MM.1S (cell line): ENCODE data around the gene ZFR.
"Not testable (repeated sequence)": the region's sequence is repeated elsewhere in the genome, so short reads cannot be mapped to it uniquely, and the experiment has no call there.

Experiments used
- DNase-seq: peaks from one replicate; pipeline ENCODE4 v3.0.0-alpha.2; 2015
- H2AFZ ChIP-seq: fragments of 300-600 bp; sonication (generic); 2 replicates; pipeline ENCODE4 v1.6.0; 2016; ENCODE audit warnings: antibody characterized with exemption, low read length
- H3F3A ChIP-seq: fragments of 300-600 bp; sonication (generic); 2 replicates; pipeline ENCODE4 v1.6.1; 2016; ENCODE audit warnings: mild to moderate bottlenecking, antibody characterized with exemption, low read length, moderate library complexity, mixed read lengths; ENCODE audit not compliant: insufficient read depth
- H3K27ac ChIP-seq: fragments of 300-600 bp; sonication (generic); 2 replicates; pipeline ENCODE4 v1.5.1; 2016; ENCODE audit warnings: mild to moderate bottlenecking, low read length
- H3K27me3 ChIP-seq: fragments of 300-600 bp; sonication (generic); replicated peaks from 2 replicates; pipeline ENCODE4 v1.6.0; 2016; ENCODE audit warnings: low read length; ENCODE audit not compliant: insufficient read depth
- H3K36me3 ChIP-seq: fragments of 300-600 bp; sonication (generic); replicated peaks from 2 replicates; pipeline ENCODE4 v1.6.1; 2016; ENCODE audit warnings: mild to moderate bottlenecking, low read length, mixed read lengths; ENCODE audit not compliant: insufficient read depth
- H3K4me1 ChIP-seq: fragments of 300-600 bp; sonication (generic); 2 replicates; pipeline ENCODE4 v1.6.1; 2016; ENCODE audit warnings: low read length, mixed read lengths
- H3K4me2 ChIP-seq: fragments of 300-600 bp; sonication (generic); 2 replicates; pipeline ENCODE4 v1.6.0; 2016; ENCODE audit warnings: low read depth, low read length
- H3K4me3 ChIP-seq: fragments of 300-600 bp; sonication (generic); 2 replicates; pipeline ENCODE4 v1.5.1; 2016; ENCODE audit warnings: low read length, mixed read lengths
- H3K79me2 ChIP-seq: fragments of 300-600 bp; sonication (generic); 2 replicates; pipeline ENCODE4 v1.6.1; 2016; ENCODE audit warnings: mixed run types, low read length, mixed read lengths
- H3K9ac ChIP-seq: fragments of 300-600 bp; sonication (generic); 2 replicates; pipeline ENCODE4 v1.6.1; 2016; ENCODE audit warnings: low read length, mixed read lengths
- H3K9me2 ChIP-seq: fragments of 300-600 bp; sonication (generic); replicated peaks from 2 replicates; pipeline ENCODE4 v1.6.1; 2016; ENCODE audit warnings: mild to moderate bottlenecking, low read length, mixed read lengths; ENCODE audit not compliant: insufficient read depth
- H3K9me3 ChIP-seq: fragments of 300-600 bp; sonication (generic); replicated peaks from 2 replicates; pipeline ENCODE4 v1.6.1; 2016; ENCODE audit warnings: mild to moderate bottlenecking, low read length, mixed read lengths; ENCODE audit not compliant: insufficient read depth
- H4K20me1 ChIP-seq: fragments of 300-600 bp; sonication (generic); 2 replicates; pipeline ENCODE4 v1.6.1; 2016; ENCODE audit warnings: mild to moderate bottlenecking, low read length, moderate library complexity, mixed read lengths; ENCODE audit not compliant: insufficient read depth
- EZH2 ChIP-seq: fragments of 300-600 bp; sonication (generic); optimal IDR thresholded peaks from 2 replicates; pipeline ENCODE3; 2017; ENCODE audit warnings: low read depth, mild to moderate bottlenecking, antibody characterized with exemption, low read length, mixed read lengths
- EZH2phosphoT487 ChIP-seq: fragments of 300-600 bp; sonication (generic); IDR thresholded peaks from 2 replicates; pipeline ENCODE4 v1.6.1; 2018; ENCODE audit warnings: antibody characterized with exemption, low read length
- TF ChIP-seq, protein P1 (sequence below): fragments of 300-600 bp; sonication (generic); IDR thresholded peaks from 2 replicates; pipeline ENCODE4 v1.5.1; 2016; ENCODE audit warnings: antibody characterized with exemption, low read length, mixed read lengths

Gene ZFR

GRCh38 chr5:32405507-32405906, 39.0 kb downstream of the ZFR start:
- Histone ChIP-seq H3K27ac (no peak overlapping the region), H3K4me3 (no peak overlapping the region), H3K79me2 (peaks cover 20% of the 10 kb centered on the region), H3K36me3 (peaks cover 19% of the 10 kb centered on the region; the same call in 1 of the 2 replicates), H3K9me2 (no peaks in the 10 kb centered on the region), H4K20me1 (no peaks in the 10 kb centered on the region; the same call in 1 of the 2 replicates), H3K9ac (no peak overlapping the region), H3K27me3 (no peaks in the 10 kb centered on the region), H3K4me2 (no peak overlapping the region), H3K9me3 (no peaks in the 10 kb centered on the region), H2AFZ (no peak overlapping the region), H3K4me1 (peaks cover 50% of the 10 kb centered on the region), H3F3A (peaks cover 24% of the 10 kb centered on the region)
- TF ChIP-seq EZH2 (no peak), EZH2phosphoT487 (no peak)
- TF ChIP-seq, protein P1, sequence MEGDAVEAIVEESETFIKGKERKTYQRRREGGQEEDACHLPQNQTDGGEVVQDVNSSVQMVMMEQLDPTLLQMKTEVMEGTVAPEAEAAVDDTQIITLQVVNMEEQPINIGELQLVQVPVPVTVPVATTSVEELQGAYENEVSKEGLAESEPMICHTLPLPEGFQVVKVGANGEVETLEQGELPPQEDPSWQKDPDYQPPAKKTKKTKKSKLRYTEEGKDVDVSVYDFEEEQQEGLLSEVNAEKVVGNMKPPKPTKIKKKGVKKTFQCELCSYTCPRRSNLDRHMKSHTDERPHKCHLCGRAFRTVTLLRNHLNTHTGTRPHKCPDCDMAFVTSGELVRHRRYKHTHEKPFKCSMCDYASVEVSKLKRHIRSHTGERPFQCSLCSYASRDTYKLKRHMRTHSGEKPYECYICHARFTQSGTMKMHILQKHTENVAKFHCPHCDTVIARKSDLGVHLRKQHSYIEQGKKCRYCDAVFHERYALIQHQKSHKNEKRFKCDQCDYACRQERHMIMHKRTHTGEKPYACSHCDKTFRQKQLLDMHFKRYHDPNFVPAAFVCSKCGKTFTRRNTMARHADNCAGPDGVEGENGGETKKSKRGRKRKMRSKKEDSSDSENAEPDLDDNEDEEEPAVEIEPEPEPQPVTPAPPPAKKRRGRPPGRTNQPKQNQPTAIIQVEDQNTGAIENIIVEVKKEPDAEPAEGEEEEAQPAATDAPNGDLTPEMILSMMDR: no peak
- DNase-seq: no peak

DNA sequence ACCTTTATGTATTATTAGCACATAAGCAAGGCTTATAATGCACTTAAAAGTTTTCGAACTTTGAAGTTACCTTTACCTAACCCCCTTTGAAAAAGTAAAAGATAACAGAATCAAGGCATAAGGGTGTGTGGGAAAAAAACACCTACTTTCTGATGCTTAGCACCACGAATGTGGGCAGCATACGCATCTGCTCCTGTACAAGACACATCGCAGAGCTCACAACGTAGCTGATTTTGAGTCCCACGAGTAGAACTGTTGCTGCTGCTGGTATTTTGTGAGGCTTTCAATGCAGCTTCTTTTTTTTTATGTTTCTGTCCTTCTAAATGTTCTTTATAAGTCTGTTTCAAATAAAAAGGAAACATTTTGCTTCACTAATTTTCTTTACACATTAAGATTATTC, 40.8 kb downstream of the ZFR start:
- peaks cover 19% of the 10 kb centered on the region; the same call in 1 of the 2 replicates for H3K36me3 ChIP-seq
- no peak for DNase-seq
- H3K27ac ChIP-seq: no peak overlapping the region
- no peaks in the 10 kb centered on the region; the same call in 1 of the 2 replicates for H4K20me1 ChIP-seq
- no peaks in the 10 kb centered on the region for H3K27me3 ChIP-seq
- no peak overlapping the region for H3K9ac ChIP-seq
- H2AFZ ChIP-seq: no peak overlapping the region
- peaks cover 47% of the 10 kb centered on the region for H3K4me1 ChIP-seq
- H3K9me2 ChIP-seq: no peaks in the 10 kb centered on the region
- no peak for TF ChIP-seq EZH2phosphoT487
- no peak overlapping the region for H3K4me3 ChIP-seq
- no peaks in the 10 kb centered on the region for H3K9me3 ChIP-seq
- H3K4me2 ChIP-seq: no peak overlapping the region
- H3K79me2 ChIP-seq: peaks cover 20% of the 10 kb centered on the region
- H3F3A ChIP-seq: peaks cover 24% of the 10 kb centered on the region

- H3K4me3 ChIP-seq: no peak overlapping the region
- H3K36me3 ChIP-seq: peaks cover 28% of the 10 kb centered on the region; the same call in 1 of the 2 replicates
- no peak for TF ChIP-seq EZH2phosphoT487
- TF ChIP-seq, protein P1: no peak
- TF ChIP-seq EZH2: no peak
- peaks cover 17% of the 10 kb centered on the region for H3K4me1 ChIP-seq
- no peak overlapping the region for H3K27ac ChIP-seq
- no peaks in the 10 kb centered on the region for H3F3A ChIP-seq
- no peaks in the 10 kb centered on the region for H3K27me3 ChIP-seq
- no peak for DNase-seq
- no peak overlapping the region for H3K9ac ChIP-seq
- no peak overlapping the region for H2AFZ ChIP-seq
- H3K4me2 ChIP-seq: no peak overlapping the region
- H3K9me3 ChIP-seq: no peaks in the 10 kb centered on the region
- H4K20me1 ChIP-seq: no peaks in the 10 kb centered on the region
- H3K9me2 ChIP-seq: no peaks in the 10 kb centered on the region
- H3K79me2 ChIP-seq: peaks cover 11% of the 10 kb centered on the region
Observed at GRCh38 chr5:32400401-32400800, 44.1 kb downstream of the ZFR start.

DNA sequence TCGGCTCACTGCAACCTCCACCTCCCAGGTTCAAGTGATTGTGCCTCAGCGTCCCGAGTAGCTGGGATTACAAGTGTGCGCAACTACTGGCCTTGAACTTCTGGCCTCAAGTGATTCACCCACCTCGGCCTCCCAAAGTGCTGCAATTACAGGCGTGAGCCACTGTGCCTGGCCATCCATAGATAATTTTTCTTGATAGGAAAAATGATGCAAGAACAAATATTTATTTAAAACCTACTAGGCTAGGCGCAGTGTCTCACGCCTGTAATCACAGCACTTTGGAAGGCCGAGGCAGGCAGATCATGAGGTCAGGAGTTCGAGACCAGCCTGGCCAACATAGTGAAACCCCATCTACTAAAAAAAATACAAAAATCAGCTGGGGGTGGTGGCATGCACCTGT, 45.8 kb downstream of the ZFR start:
- H2AFZ ChIP-seq, H3K27me3 ChIP-seq, H3K9me3 ChIP-seq, H3F3A ChIP-seq, H3K79me2 ChIP-seq, H3K9me2 ChIP-seq, H3K27ac ChIP-seq, H3K4me2 ChIP-seq, H4K20me1 ChIP-seq, DNase-seq, H3K9ac ChIP-seq, H3K4me3 ChIP-seq: not testable (repeated sequence)
- Histone ChIP-seq H3K36me3 (peaks cover 31% of the 10 kb centered on the region; the same call in 1 of the 2 replicates), H3K4me1 (peaks cover 12% of the 10 kb centered on the region; the same call in 1 of the 2 replicates)
